Measurements from ENCODE around the gene ZSCAN12. TPM values are rescaled to one million over a fixed set of nuclear protein-coding genes. Genes with fewer than 3 reads are reported as not detected.
A peak's percentile ranks its signal among the peaks of the same experiment; 100 is the strongest.
"Not testable (repeated sequence)": the region's sequence is repeated elsewhere in the genome, so short reads cannot be mapped to it uniquely, and the experiment has no call there.

ZSCAN12 gene
- total and polyA plus RNA-seq, 2 donors = 4.7 to 14.4 TPM

- H3K4me1 ChIP-seq (ENCODE audit: insufficient read depth) = no peaks in the 10 kb centered on the region
- H3K36me3 ChIP-seq (ENCODE audit: insufficient read depth) = peaks cover 6% of the 10 kb centered on the region
- H3K4me3 ChIP-seq (ENCODE audit: low read depth, low read length) = no peak overlapping the region
- DNase-seq (ENCODE audit: extremely low spot score) = no peak
- H3K27ac ChIP-seq (ENCODE audit: low read depth) = no peak overlapping the region
These were observed 20.9 kb downstream of the ZSCAN12 start for GRCh38 chr6:28378644-28379043.

DNA sequence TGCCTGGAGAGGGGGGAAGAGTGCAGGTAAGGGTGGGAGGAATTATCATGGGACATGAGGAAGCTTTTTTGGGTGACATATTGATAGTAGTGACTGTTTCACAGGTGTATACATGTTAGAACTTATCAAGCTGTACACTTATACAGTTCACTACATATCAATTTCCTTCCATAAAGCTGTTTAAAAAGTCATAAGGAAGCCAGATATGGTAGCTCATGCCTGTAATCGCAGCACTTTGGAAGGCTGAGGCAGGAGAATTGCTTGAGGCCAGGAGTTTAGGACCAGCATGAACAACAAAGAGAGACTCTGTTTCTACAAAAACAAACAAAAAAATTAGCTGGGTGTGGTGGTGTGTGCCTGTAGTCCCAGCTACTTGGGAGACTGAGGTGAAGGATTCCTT, 21.7 kb downstream of the ZSCAN12 start:
- Histone ChIP-seq H3K4me1 (ENCODE audit: insufficient read depth) (no peaks in the 10 kb centered on the region), H3K27ac (ENCODE audit: low read depth) (no peak overlapping the region), H3K4me3 (ENCODE audit: low read depth, low read length) (no peak overlapping the region), H3K36me3 (ENCODE audit: insufficient read depth) (peaks cover 6% of the 10 kb centered on the region)
- 95% methylated on average over 1 of the region's 1 CpG for WGBS
- DNase-seq (ENCODE audit: extremely low spot score) = no peak

DNA sequence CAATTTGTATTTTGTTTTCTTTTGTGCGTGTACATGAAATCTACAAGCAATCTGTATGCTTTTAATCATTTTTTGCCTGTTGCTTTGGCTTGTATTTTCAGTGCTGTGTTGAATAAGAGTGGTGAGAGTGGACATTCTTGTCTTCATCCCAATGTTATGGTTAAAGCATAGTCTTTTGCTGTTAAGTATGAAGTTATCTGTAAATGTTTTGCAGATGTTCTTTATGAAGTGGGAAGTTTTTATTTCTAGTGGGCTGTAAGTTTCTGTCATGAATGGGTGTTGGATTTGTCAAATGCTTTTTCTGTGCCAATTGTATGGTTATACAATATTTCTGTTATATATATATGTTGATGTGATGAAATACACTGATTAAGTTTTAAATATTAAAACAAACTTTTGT, 25.6 kb downstream of the ZSCAN12 start:
- Histone ChIP-seq H3K4me1 (ENCODE audit: insufficient read depth) (no peaks in the 10 kb centered on the region), H3K4me3 (ENCODE audit: low read depth, low read length) (no peak overlapping the region), H3K27ac (ENCODE audit: low read depth) (no peak overlapping the region), H3K36me3 (ENCODE audit: insufficient read depth) (no peaks in the 10 kb centered on the region)
- DNase-seq (ENCODE audit: extremely low spot score) = no peak
- WGBS = 84% methylated on average over 1 of the region's 1 CpG

GRCh38 chr6:28371706-28372451, 27.7 kb downstream of the ZSCAN12 start:
- Histone ChIP-seq H3K4me1 (ENCODE audit: insufficient read depth) (no peaks in the 10 kb centered on the region), H3K4me3 (ENCODE audit: low read depth, low read length) (no peak overlapping the region), H3K27ac (ENCODE audit: low read depth) (no peak overlapping the region), H3K36me3 (ENCODE audit: insufficient read depth) (no peaks in the 10 kb centered on the region)
- no peak for DNase-seq (ENCODE audit: extremely low spot score)
- 84% methylated on average over 9 of the region's 9 CpGs for WGBS

DNA sequence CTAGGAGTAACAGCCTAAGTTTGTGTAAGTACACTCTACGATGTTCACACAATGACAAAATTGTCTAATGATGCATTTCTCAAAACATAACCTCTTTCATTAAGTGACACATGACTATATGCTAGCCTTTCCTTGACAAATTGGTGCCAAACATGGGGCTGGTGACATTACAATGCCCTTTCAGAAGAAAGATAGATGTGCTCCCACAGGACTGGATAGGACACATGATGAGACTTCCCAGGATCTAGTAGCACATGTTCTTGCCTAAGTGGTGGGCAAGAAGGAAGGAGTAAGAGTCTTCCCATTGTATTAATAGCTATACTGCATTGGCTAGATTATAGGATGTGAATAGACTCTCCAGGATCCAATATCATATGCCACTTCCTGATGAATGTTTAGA, 28.3 kb downstream of the ZSCAN12 start:
- WGBS = 91% methylated on average over 1 of the region's 1 CpG
- DNase-seq (ENCODE audit: extremely low spot score) = no peak
- no peak overlapping the region for H3K4me3 ChIP-seq (ENCODE audit: low read depth, low read length)
- H3K27ac ChIP-seq (ENCODE audit: low read depth) = no peak overlapping the region
- H3K36me3 ChIP-seq (ENCODE audit: insufficient read depth) = no peaks in the 10 kb centered on the region
- H3K4me1 ChIP-seq (ENCODE audit: insufficient read depth) = no peaks in the 10 kb centered on the region

DNA sequence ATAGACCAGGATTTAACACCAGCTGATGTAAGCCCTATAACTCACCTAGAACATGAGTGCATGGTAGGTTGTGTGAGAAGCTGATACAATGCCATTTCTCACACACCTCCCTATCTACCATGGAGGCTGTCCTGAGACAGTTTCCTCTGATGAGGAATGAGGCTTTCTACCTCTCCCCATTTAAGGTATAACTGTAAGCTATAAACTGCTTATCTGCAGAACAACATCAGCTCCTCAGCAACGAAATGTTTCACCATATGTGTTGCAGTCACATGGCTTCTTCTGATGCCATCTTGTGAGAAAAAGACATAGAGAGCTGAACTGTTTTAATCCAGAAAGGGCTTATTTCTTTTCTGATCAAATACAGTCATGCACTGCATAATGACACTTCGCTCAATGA, 29.1 kb downstream of the ZSCAN12 start:
- Histone ChIP-seq H3K27ac (ENCODE audit: low read depth) (no peak overlapping the region), H3K4me1 (ENCODE audit: insufficient read depth) (no peaks in the 10 kb centered on the region), H3K4me3 (ENCODE audit: low read depth, low read length) (no peak overlapping the region), H3K36me3 (ENCODE audit: insufficient read depth) (peaks cover 3% of the 10 kb centered on the region)
- no peak for DNase-seq (ENCODE audit: extremely low spot score)
- WGBS = 73% methylated on average over 2 of the region's 2 CpGs

DNA sequence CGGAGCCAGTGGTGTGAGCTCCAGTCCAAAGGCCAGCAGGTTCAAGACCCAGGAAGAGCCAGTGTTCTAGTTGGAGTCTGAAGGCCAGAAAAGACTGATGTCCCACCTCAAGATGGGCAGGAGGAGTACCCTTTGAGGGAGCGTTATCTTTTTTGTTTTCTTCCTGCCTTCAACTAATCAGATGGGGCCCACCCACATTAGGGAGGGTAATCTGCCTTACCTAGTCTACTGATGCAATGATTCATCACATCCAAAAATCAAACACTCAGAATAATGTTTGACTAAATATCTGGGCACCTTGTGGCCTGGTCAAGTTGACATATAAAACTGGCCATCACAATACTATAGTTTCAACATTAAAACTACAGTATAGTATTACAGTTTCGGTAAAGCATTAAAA, 30.1 kb downstream of the ZSCAN12 start:
- Histone ChIP-seq H3K27ac (ENCODE audit: low read depth) (no peak overlapping the region), H3K4me3 (ENCODE audit: low read depth, low read length) (no peak overlapping the region), H3K36me3 (ENCODE audit: insufficient read depth) (peaks cover 4% of the 10 kb centered on the region), H3K4me1 (ENCODE audit: insufficient read depth) (no peaks in the 10 kb centered on the region)
- no peak for DNase-seq (ENCODE audit: extremely low spot score)
- WGBS = 92% methylated on average over 3 of the region's 3 CpGs

DNA sequence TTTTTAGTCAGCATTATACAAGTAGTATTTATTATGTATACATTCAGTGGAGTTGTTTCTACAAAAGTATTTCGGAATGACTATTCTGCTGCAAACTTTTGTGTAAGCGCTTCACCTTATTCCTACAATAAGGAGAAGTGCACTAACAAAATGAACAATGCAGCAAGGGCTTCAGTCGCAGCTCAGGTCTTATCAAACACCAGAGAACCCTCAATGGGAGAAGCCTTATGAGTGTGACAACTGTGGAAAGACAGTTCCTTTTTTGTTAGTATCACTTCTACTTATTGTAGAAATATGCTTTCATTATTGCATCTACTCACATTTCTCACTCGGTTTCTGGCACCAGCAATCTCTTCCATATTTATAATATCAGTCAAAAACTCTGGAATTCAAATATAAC, 31.0 kb downstream of the ZSCAN12 start:
- 90% methylated on average over 4 of the region's 4 CpGs for WGBS
- DNase-seq (ENCODE audit: extremely low spot score) = no peak
- Histone ChIP-seq H3K36me3 (ENCODE audit: insufficient read depth) (peaks cover 4% of the 10 kb centered on the region), H3K4me1 (ENCODE audit: insufficient read depth) (no peaks in the 10 kb centered on the region), H3K4me3 (ENCODE audit: low read depth, low read length) (no peak overlapping the region), H3K27ac (ENCODE audit: low read depth) (no peak overlapping the region)

GRCh38 chr6:28365590-28365989, 34.0 kb downstream of the ZSCAN12 start:
- WGBS = 94% methylated on average over 4 of the region's 4 CpGs
- not testable (repeated sequence) for H3K27ac ChIP-seq (ENCODE audit: low read depth); H3K36me3 ChIP-seq (ENCODE audit: insufficient read depth); H3K4me1 ChIP-seq (ENCODE audit: insufficient read depth); H3K4me3 ChIP-seq (ENCODE audit: low read depth, low read length); DNase-seq (ENCODE audit: extremely low spot score)

- H3K36me3 ChIP-seq (ENCODE audit: insufficient read depth) = peaks cover 4% of the 10 kb centered on the region
- no peak for DNase-seq (ENCODE audit: extremely low spot score)
- no peaks in the 10 kb centered on the region for H3K4me1 ChIP-seq (ENCODE audit: insufficient read depth)
- no peak overlapping the region for H3K4me3 ChIP-seq (ENCODE audit: low read depth, low read length)
- WGBS = 94% methylated on average over 2 of the region's 2 CpGs
- no peak overlapping the region for H3K27ac ChIP-seq (ENCODE audit: low read depth)
These were observed 38.6 kb downstream of the ZSCAN12 start for GRCh38 chr6:28360961-28361360.

GRCh38 chr6:28359562-28359961, 40.0 kb downstream of the ZSCAN12 start:
- 94% methylated on average over 14 of the region's 16 CpGs for WGBS
- not testable (repeated sequence) for H3K4me3 ChIP-seq (ENCODE audit: low read depth, low read length); H3K27ac ChIP-seq (ENCODE audit: low read depth); H3K36me3 ChIP-seq (ENCODE audit: insufficient read depth); H3K4me1 ChIP-seq (ENCODE audit: insufficient read depth); DNase-seq (ENCODE audit: extremely low spot score)

DNA sequence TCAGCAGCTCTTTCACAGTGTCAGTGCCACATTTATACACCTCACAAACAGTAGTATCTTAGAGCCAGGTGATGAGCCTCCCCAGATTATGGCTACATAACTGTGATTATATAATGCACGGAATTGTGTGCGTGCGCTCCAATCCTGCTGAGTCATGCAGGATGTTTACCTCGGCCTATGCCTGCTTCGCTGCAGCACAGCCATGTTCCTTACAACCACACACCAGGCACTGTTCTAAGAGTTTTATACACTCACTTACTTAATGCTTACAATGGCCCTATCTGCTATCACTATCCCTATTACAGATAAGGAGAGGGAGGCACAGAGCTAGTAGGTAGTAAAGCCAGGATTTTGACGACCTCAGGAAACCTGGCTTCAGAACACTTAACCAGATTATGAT, 42.5 kb downstream of the ZSCAN12 start:
- H3K36me3 ChIP-seq (ENCODE audit: insufficient read depth) = no peaks in the 10 kb centered on the region
- WGBS = 68% methylated on average over 6 of the region's 6 CpGs
- no peak overlapping the region for H3K4me3 ChIP-seq (ENCODE audit: low read depth, low read length)
- DNase-seq (ENCODE audit: extremely low spot score) = no peak
- H3K4me1 ChIP-seq (ENCODE audit: insufficient read depth) = no peaks in the 10 kb centered on the region
- H3K27ac ChIP-seq (ENCODE audit: low read depth) = no peak overlapping the region

- no peak overlapping the region for H3K27ac ChIP-seq (ENCODE audit: low read depth)
- no peak for DNase-seq (ENCODE audit: extremely low spot score)
- H3K36me3 ChIP-seq (ENCODE audit: insufficient read depth) = no peaks in the 10 kb centered on the region
- no peaks in the 10 kb centered on the region for H3K4me1 ChIP-seq (ENCODE audit: insufficient read depth)
- no peak overlapping the region for H3K4me3 ChIP-seq (ENCODE audit: low read depth, low read length)
- WGBS = 79% methylated on average over 7 of the region's 7 CpGs
These were observed 42.9 kb downstream of the ZSCAN12 start for GRCh38 chr6:28356666-28357020.

- WGBS = 4% methylated on average over 19 of the region's 19 CpGs
- H3K36me3 ChIP-seq (ENCODE audit: insufficient read depth) = no peaks in the 10 kb centered on the region
- H3K4me1 ChIP-seq (ENCODE audit: insufficient read depth) = no peaks in the 10 kb centered on the region
- no peak overlapping the region for H3K27ac ChIP-seq (ENCODE audit: low read depth)
- peak; percentile 72 for DNase-seq (ENCODE audit: extremely low spot score)
- peak overlapping the region; percentile 36 for H3K4me3 ChIP-seq (ENCODE audit: low read depth, low read length)
These were observed 43.5 kb downstream of the ZSCAN12 start for GRCh38 chr6:28355743-28356665.

Data from urinary bladder (tissue), 4 donors.